Stimulated activated CD8-positive, alpha-beta memory T cell treated with anti-CD3 and anti-CD28 coated beads, Interleukin-12 subunit alpha, Interleukin-12 subunit beta, amount 100 ng/mL, for 4 hours (primary cell): Measurements from ENCODE around the gene POP7.

Source experiments
- DNase-seq: peaks from one replicate; pipeline ENCODE4 v3.0.0-alpha.2; 2020; ENCODE audit warnings: low read depth

POP7 gene

GRCh38 chr7:100726996-100727761 is 21.3 kb downstream of the POP7 start:
- DNase-seq, result no peak

GRCh38 chr7:100728196-100728595 is 22.3 kb downstream of the POP7 start:
- DNase-seq, result no peak

GRCh38 chr7:100730136-100730800 is 24.3 kb downstream of the POP7 start:
- no peak for DNase-seq

- DNase-seq, result no peak
Measured at GRCh38 chr7:100731937-100732636, 26.2 kb downstream of the POP7 start.

- DNase-seq, result no peak
Measured at GRCh38 chr7:100735730-100736129, 29.8 kb downstream of the POP7 start.

GRCh38 chr7:100736671-100737070 is 30.8 kb downstream of the POP7 start:
- DNase-seq, result no peak

GRCh38 chr7:100739934-100740333 is 34.0 kb downstream of the POP7 start:
- DNase-seq, result no peak

GRCh38 chr7:100744605-100745004 is 38.7 kb downstream of the POP7 start:
- DNase-seq, result no peak

- DNase-seq, result no peak
Measured at GRCh38 chr7:100745184-100745583, 39.3 kb downstream of the POP7 start.

GRCh38 chr7:100752994-100753393 is 47.1 kb downstream of the POP7 start:
- DNase-seq, result no peak

- DNase-seq, result no peak
Measured at GRCh38 chr7:100753750-100754149, 47.8 kb downstream of the POP7 start.
